GM19467 (cell line): ENCODE measurements around the gene MYRF.

ENCODE experiments used
- ATAC-seq: cut with Tn5 transposase; IDR thresholded peaks from one replicate; pipeline ENCODE4 v1.9.1; 2021; ENCODE audit warnings: mild to moderate bottlenecking, moderate library complexity; ENCODE audit not compliant: unreplicated experiment

Gene MYRF

GRCh38 chr11:61774411-61774810 is 22.0 kb downstream of the MYRF start:
- ATAC-seq = no peak

- ATAC-seq = no peak
Measured at GRCh38 chr11:61775106-61775505, 22.7 kb downstream of the MYRF start.

GRCh38 chr11:61775606-61776554 is 23.4 kb downstream of the MYRF start:
- ATAC-seq = no peak

GRCh38 chr11:61776561-61777075 is 24.2 kb downstream of the MYRF start:
- peak; percentile 53 for ATAC-seq

- no peak for ATAC-seq
Measured at GRCh38 chr11:61777234-61778090, 25.0 kb downstream of the MYRF start.

GRCh38 chr11:61778357-61778886 is 26.0 kb downstream of the MYRF start:
- no peak for ATAC-seq

- no peak for ATAC-seq
Measured at GRCh38 chr11:61778920-61779650, 26.6 kb downstream of the MYRF start.

GRCh38 chr11:61779666-61780525 is 27.5 kb downstream of the MYRF start:
- ATAC-seq = no peak

- ATAC-seq = no peak
Measured at GRCh38 chr11:61780581-61781162, 28.2 kb downstream of the MYRF start.

- ATAC-seq = no peak
Measured at GRCh38 chr11:61781585-61781984, 29.1 kb downstream of the MYRF start.

- no peak for ATAC-seq
Measured at GRCh38 chr11:61782299-61782698, 29.9 kb downstream of the MYRF start.

GRCh38 chr11:61782841-61783240 is 30.4 kb downstream of the MYRF start:
- no peak for ATAC-seq

- no peak for ATAC-seq
Measured at GRCh38 chr11:61783717-61784505, 31.5 kb downstream of the MYRF start.

GRCh38 chr11:61784506-61784805 is 32.0 kb downstream of the MYRF start:
- ATAC-seq = no peak

GRCh38 chr11:61785837-61786402 is 33.5 kb downstream of the MYRF start:
- no peak for ATAC-seq

GRCh38 chr11:61787928-61788491 is 35.6 kb downstream of the MYRF start:
- no peak for ATAC-seq

- no peak for ATAC-seq
Measured at GRCh38 chr11:61791737-61792309, 39.4 kb downstream of the MYRF start.
